ENCODE measurements around the gene PWWP2B.

Gene PWWP2B

GRCh38 chr10:132449051-132449810, 52.2 kb downstream of the PWWP2B start:
- no peak for DNase-seq

- DNase-seq, result no peak
Measured at GRCh38 chr10:132449811-132450181, 52.8 kb downstream of the PWWP2B start.

- no peak for DNase-seq
Measured at GRCh38 chr10:132450466-132450824, 53.4 kb downstream of the PWWP2B start.

GRCh38 chr10:132450825-132451505, 54.0 kb downstream of the PWWP2B start:
- DNase-seq, result no peak

GRCh38 chr10:132451506-132452215, 54.7 kb downstream of the PWWP2B start:
- DNase-seq, result no peak

- peak; percentile 50 for DNase-seq
Measured at GRCh38 chr10:132452216-132452650, 55.2 kb downstream of the PWWP2B start.

- peak; percentile 94 for DNase-seq
Measured at GRCh38 chr10:132452651-132453469, 55.9 kb downstream of the PWWP2B start.

- DNase-seq, result no peak
Measured at GRCh38 chr10:132453470-132453861, 56.5 kb downstream of the PWWP2B start.

- DNase-seq, result no peak
Measured at GRCh38 chr10:132454296-132455198, 57.5 kb downstream of the PWWP2B start.

- no peak for DNase-seq
Measured at GRCh38 chr10:132455441-132455971, 58.5 kb downstream of the PWWP2B start.

GRCh38 chr10:132455986-132456847, 59.2 kb downstream of the PWWP2B start:
- DNase-seq, result no peak

GRCh38 chr10:132456881-132457280, 59.9 kb downstream of the PWWP2B start:
- DNase-seq, result no peak

- DNase-seq, result no peak
Measured at GRCh38 chr10:132457328-132458070, 60.5 kb downstream of the PWWP2B start.

GRCh38 chr10:132458071-132458585, 61.1 kb downstream of the PWWP2B start:
- DNase-seq, result no peak

- DNase-seq, result peak; percentile 85
Measured at GRCh38 chr10:132458586-132459300, 61.7 kb downstream of the PWWP2B start.

- DNase-seq, result no peak
Measured at GRCh38 chr10:132459301-132460003, 62.5 kb downstream of the PWWP2B start.

GRCh38 chr10:132460071-132460470, 63.1 kb downstream of the PWWP2B start:
- DNase-seq, result no peak

- DNase-seq, result no peak
Measured at GRCh38 chr10:132460691-132461090, 63.7 kb downstream of the PWWP2B start.

Measured in stimulated activated CD8-positive, alpha-beta memory T cell treated with anti-CD3 and anti-CD28 coated beads, Interleukin-4, amount 100 ng/mL, for 48 hours (primary cell).